GM19023 (cell line): Measurements from ENCODE around the gene TMEM69.
"Not testable (repeated sequence)": the region's sequence is repeated elsewhere in the genome, so short reads cannot be mapped to it uniquely, and the experiment has no call there.

Experiments
- ATAC-seq: cut with Tn5 transposase; IDR thresholded peaks from one replicate; pipeline ENCODE4 v1.9.1; 2021; ENCODE audit warnings: mild to moderate bottlenecking, moderate library complexity; ENCODE audit not compliant: unreplicated experiment

Gene TMEM69

DNA sequence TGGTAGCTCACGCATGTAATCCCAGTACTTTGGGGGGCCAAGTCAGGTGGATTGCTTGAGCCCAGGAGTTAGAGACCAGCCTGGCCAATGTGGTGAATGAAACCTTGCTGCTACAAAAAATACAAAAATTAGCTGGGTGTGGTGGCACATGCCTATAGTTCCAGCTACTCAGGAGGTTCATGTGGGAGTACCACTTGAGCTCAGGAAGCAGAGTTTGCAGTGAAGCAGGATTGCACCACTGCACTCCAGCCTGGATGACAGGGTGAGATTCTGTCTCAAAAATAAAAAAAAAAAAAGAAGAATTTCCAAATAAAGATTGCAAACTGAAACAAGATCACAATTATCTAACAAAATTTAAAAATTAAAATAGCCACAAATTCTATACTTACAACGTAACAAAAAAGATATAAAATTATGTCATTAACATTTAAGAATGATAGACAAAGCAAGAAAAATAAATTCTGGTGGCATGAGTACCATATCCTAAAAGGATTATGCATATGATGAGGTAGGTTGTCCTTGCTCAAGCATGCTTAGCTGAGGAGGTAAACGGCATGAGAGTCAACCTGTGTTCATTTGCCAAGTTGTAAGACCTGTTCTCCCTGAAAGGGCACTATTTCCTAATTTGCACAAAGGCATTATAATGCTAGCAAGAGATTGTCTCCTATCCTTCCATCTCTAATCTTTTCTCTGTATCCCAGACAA is 42.2 kb downstream of the TMEM69 start:
- no peak for ATAC-seq

DNA sequence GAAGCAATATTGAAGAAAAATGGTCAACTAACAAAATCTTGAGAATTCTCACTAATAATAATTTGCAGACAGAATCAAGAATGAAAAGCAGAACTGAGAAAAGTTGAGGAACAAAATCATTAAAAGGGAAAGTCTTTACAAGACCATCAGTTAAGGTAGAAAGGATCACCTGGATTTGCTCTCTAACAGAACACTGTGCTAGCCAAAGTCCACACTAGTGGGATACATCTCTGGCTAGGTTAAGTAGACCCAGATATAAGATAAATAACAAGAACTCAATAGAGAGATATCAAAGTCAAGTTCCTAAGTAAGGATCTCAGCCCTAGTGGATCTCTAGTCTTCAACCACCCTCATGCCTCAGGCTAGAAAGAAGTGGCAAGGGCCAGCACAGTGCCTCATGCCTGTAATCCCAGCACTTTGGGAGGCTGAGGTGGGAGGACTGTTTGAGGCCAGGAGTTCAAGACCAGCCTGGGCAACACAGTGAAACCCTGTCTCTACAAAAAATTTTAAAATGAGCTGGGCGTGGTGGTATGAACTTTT is 42.9 kb downstream of the TMEM69 start:
- ATAC-seq, result no peak

DNA sequence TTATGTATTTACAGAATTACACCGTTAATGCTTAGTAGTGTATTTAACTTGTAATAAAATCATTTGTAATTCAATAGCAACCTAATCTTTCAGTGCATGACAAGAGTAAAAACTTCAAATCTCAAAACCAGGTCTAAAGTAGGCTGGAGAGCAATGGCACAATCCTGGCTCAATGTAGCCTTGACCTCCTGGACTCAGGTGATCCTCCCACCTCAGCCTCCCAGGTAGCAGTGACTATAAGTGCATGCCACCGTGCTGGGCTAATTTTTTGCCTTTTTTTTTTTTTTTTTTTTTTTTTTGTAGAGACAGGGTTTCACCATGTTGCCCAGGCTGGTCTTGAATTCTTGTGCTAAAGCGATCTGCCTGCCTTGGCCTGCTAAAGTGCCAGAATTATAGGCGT is 51.2 kb downstream of the TMEM69 start:
- ATAC-seq, result no peak

DNA sequence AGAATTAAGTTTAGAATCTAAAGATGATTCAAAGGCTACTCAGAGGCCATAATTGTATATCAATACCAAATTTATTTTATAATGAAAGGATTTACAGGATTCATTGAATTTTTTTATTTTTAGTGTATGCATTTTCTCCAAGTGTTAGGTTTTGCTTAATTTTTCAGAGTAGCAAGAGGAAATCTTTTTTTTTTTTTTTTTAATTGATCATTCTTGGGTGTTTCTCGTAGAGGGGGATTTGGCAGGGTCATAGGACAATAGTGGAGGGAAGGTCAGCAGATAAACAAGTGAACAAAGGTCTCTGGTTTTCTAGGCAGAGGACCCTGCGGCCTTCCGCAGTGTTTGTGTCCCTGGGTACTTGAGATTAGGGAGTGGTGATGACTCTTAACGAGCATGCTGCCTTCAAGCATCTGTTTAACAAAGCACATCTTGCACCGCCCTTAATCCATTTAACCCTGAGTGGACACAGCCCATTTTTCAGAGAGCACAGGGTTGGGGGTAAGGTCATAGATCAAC is 51.7 kb downstream of the TMEM69 start:
- not testable (repeated sequence) for ATAC-seq
